ENCODE results near the gene FAM217A.
"Not testable (repeated sequence)": the region's sequence is repeated elsewhere in the genome, so short reads cannot be mapped to it uniquely, and the experiment has no call there.

Gene FAM217A

DNA sequence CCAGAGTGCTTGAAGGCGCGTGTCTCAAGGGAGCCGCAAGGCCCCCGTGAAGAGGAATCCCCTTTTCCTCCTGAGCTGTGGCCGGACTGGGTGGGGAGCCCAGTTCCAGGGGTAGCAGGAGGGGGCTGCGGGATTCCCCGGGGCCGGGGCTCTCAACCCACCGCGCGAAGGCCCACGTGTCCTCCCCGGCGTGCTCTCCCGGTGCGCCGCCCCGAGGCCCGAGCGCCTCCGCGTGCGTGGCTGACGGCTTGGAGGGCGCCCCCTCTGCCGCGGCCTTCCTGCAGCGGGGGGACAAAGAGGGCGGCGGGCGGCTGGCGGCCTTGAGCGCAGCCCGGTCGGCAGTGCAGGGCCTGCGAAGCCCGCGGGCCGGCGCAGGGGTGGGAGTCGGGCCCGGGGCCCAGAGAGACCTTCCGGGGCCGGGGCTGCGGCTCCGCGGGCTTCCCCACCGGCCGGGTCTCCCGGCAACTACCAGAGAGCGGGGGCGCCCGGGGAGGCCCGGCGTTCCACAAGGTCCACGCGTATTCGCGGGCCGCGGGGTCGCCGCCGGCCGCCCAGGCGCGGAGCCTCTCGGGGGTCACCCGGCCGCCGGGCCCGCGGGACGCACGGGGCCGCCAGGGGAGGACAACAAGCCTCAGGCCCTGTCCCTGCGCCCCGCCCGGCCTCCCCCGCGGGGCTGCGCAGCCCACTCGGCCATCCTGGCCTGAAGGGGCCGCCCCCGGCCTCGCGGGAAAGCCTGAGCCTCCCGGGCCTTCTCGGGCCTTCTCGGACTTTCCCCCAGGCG is at the start of gene FAM217A:
Gene FAM217A (minus strand): TSS at position 447 of the 781 bp plus-strand sequence. CDS start 1,723 bp downstream, outside the sequence.
- no peak for DNase-seq

GRCh38 chr6:4128072-4128471 is 49.1 kb upstream of the FAM217A start:
- DNase-seq: no peak

GRCh38 chr6:4125933-4126864 is 47.3 kb upstream of the FAM217A start:
- DNase-seq: no peak

- no peak for DNase-seq
Measured at GRCh38 chr6:4125500-4125899, 46.6 kb upstream of the FAM217A start.

- no peak for DNase-seq
Measured at GRCh38 chr6:4124351-4124750, 45.4 kb upstream of the FAM217A start.

DNA sequence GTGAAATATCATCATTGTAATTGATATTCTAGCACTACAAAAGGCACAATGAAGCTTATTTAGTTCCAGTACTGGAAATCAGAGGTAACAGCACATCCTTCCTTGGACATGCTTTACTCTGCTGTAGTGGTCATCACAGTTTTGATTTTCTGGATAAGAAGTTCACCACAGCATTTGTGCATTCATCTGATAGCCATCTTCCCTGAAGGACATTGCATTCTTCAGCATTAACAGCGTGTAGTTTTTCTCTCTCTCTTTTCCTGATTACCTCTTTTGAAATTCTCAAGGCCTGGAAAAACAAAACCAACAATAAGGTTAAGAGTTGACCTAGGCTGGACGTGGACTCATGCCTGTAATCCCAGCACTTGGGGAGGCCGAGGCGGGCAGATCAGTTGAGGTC is 36.8 kb upstream of the FAM217A start:
- no peak for DNase-seq

- no peak for DNase-seq
Measured at GRCh38 chr6:4114123-4114522, 35.2 kb upstream of the FAM217A start.

DNA sequence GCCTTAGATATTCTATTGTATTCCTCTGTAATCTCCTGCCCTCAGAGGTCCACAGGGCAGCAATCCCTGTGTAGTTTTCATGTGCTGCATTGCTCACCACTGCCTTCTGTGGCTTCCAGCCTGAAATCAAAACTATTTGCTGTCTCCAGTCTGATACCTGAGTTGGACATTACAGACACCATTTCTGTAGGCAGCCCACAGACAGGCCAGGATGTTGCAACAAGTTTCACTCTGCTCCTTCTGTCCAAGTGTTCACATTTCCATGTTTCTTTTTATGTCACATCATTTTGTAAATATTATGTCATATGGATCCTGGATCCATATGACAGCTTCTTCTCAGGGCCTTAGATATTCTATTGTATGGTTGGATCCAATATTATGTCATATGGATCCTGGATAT is 34.7 kb upstream of the FAM217A start:
- DNase-seq: no peak

DNA sequence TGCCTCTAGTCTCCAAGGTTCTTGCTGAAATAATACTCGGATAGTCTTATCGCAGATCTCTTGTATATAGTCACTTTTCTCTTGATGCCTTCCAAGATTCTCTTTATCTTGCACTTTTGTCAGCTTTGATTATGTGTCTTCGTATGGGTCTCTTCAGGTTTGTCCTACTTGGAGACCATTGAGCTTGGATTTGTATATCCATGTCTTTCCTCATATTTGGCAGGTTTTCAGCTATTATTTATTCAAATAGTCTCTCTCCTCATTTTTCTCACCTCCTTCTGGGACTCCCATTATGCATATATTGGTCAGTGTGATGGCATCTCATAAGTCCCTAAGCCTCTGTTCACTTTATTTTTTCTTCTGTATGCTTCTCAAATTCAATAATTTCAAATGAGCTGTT is 33.4 kb upstream of the FAM217A start:
- DNase-seq: no peak

- DNase-seq: not testable (repeated sequence)
Measured at GRCh38 chr6:4109363-4109815, 30.5 kb upstream of the FAM217A start.

DNA sequence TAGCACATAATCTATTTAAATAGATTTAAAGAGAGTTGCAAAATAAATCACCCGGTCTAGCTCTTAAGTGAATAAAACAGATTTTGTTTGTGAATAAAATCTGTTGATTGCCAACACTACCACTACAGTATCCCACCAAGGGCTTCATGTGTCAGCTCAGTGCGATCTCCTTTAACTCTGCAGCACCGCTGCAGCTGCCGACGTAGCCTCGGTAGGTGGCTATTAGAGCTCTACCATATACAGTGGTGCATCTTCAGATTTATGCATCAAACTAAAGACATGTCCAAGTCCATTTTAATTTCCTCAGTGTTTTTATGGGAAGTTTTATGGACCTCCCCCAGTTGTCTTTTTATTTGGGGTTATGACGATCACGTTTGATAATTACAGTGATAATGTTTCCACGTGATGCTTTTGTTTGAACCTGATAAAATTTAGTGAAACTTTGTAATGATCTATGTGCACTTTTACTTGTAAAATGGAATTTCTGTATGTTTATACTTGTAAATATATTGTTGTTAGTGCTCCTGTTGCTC is 29.7 kb upstream of the FAM217A start:
- DNase-seq: no peak

GRCh38 chr6:4107873-4108272 is 28.9 kb upstream of the FAM217A start:
- DNase-seq: no peak

DNA sequence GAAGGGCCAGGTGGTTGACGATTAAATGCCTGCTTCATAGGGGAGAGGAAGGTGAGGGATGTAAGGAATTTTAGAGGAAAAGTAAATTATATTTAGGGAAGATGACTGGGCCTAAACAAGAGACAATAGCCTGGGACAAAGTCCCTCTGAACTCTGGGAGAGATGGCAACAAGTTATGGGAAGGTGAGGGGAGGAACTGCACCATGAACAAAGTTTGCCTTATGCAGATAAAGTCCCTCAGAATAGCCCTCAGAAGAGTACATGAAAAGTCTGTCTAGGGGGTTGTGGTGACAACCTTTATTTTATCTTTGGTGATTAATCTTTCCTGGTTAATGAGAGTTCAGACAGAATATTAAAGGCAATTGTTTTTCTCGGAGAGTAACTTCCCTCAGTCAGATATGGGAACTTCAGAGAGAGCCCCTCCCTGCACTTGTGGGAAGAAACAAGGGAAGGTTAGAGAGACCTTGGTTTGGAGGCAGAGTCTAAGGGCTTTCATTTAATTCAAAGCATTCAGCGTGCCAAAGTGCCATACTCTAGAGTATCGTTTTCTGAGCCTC is 27.1 kb upstream of the FAM217A start:
- DNase-seq: no peak

- DNase-seq: no peak
Measured at GRCh38 chr6:4103929-4104328, 25.0 kb upstream of the FAM217A start.

GRCh38 chr6:4102687-4103244 is 23.8 kb upstream of the FAM217A start:
- peak in 1 of 2 experiments; percentile 17 for DNase-seq

DNA sequence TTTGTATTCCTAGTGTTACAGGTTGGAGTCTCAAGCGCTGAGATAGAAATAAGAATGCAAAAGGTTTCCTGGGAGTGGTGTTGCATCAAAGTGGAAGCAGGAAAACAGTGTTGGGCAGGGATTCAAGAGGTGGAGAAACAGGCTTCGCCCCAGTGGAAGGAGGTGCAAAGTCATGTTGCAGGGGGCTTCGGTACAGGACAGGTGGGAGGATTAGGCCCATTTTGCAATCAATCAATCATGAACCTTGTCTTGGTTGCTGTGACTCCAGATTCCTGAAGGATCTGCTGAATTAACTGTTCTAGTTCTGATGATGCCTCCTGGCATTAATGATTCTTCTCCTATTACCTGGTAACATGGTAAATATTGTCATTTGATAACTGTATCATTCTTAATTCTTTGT is 22.4 kb upstream of the FAM217A start:
- DNase-seq: no peak

- DNase-seq: no peak
Measured at GRCh38 chr6:4100655-4101054, 21.7 kb upstream of the FAM217A start.

DNA sequence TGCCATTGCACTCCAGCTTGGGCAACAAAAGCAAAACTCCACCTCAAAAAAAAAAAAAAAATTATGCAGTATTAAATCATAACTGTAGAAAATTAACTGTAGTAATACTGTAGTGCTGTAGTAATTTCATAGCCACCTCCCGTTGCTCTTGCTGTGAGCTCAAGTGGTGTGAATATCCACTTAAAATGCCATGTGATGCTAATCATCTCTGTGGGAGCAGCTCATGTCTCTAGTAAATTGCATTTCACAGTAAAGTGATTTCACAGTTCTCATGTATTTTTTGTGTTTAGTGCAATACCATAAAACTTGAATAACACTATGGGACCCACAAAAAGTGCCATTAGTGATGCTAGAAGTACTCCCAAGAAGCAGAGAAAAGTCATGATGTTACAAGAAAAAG is 14.4 kb upstream of the FAM217A start:
- DNase-seq: no peak

GRCh38 chr6:4091941-4092340 is 13.0 kb upstream of the FAM217A start:
- no peak for DNase-seq

- DNase-seq: not testable (repeated sequence)
Measured at GRCh38 chr6:4090043-4090442, 11.1 kb upstream of the FAM217A start.

- DNase-seq: no peak
Measured at GRCh38 chr6:4088704-4089103, 9.8 kb upstream of the FAM217A start.

GRCh38 chr6:4085332-4085700 is 6.4 kb upstream of the FAM217A start:
- no peak for DNase-seq

All from cerebellar nuclear complex (tissue), 1 donor.